AG04449 (cell line): ENCODE data around the gene GRIN2C.

Source experiments
- CTCF ChIA-PET: fragments of 350-600 bp; formaldehyde crosslinking; extraction: SDS; loops from one replicate; lab custom pipeline; 2021; ENCODE audit warnings: antibody characterized with exemption; lab: Yijun Ruan, JAX
- POLR2A ChIA-PET: fragments of 400-600, 350-600 bp; formaldehyde crosslinking; extraction: SDS; loops from one replicate; lab custom pipeline; 2020; ENCODE audit warnings: antibody characterized with exemption, inconsistent platforms; lab: Yijun Ruan, JAX
- DNase-seq: peaks from one replicate; pipeline ENCODE4 v3.0.0-alpha.2; 2010; ENCODE audit warnings: low read depth, low spot score
- H3K4me3 ChIP-seq: 2 replicates; pipeline ENCODE4 v1.5.1; 2011; ENCODE audit warnings: low read depth, mild to moderate bottlenecking, control low read depth, low read length
- TF ChIP-seq, protein P1 (sequence below): IDR thresholded peaks from one replicate; pipeline ENCODE4 v1.5.1; 2011; ENCODE audit warnings: mild to moderate bottlenecking, moderate library complexity, low read length, control low read depth, inconsistent platforms; ENCODE audit not compliant: insufficient read depth; ENCODE audit errors: missing control alignments

Gene GRIN2C

GRCh38 chr17:74875155-74875976, 15.7 kb upstream of the GRIN2C start:
- POLR2A ChIA-PET: no interaction called here
- CTCF ChIA-PET: interaction anchor here (0.8 to 5.6 kb wide), 4 partner anchors 8 to 86 kb away, joined by 3 to 37 read pairs (median 10); no protein-coding TSS in a partner anchor
- DNase-seq: no peak
- no peak overlapping the region for H3K4me3 ChIP-seq
- TF ChIP-seq, protein P1, sequence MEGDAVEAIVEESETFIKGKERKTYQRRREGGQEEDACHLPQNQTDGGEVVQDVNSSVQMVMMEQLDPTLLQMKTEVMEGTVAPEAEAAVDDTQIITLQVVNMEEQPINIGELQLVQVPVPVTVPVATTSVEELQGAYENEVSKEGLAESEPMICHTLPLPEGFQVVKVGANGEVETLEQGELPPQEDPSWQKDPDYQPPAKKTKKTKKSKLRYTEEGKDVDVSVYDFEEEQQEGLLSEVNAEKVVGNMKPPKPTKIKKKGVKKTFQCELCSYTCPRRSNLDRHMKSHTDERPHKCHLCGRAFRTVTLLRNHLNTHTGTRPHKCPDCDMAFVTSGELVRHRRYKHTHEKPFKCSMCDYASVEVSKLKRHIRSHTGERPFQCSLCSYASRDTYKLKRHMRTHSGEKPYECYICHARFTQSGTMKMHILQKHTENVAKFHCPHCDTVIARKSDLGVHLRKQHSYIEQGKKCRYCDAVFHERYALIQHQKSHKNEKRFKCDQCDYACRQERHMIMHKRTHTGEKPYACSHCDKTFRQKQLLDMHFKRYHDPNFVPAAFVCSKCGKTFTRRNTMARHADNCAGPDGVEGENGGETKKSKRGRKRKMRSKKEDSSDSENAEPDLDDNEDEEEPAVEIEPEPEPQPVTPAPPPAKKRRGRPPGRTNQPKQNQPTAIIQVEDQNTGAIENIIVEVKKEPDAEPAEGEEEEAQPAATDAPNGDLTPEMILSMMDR: no peak

DNA sequence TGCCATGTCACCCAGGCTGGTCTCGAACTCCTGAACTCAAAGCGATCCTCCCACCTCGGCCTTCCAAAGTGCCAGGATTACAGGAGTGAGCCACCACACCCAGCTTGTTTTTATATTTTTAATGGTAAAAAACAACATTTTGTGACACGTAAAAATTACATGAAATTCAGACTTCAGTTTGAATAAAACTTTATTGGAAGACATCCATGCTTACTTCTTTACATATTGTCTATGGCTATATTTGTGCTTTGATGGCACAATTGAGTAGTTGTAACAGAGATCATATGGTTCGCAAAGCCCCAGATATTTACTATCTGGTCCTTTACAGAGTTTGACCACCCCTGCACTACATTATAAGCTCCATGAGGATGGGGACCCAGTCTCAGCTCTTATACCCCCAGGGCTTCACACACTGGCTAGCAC, 14.9 kb upstream of the GRIN2C start:
- TF ChIP-seq, protein P1: no peak
- POLR2A ChIA-PET: no interaction called here
- no peak for DNase-seq
- CTCF ChIA-PET: interaction anchor here (0.6 to 5.6 kb wide), 7 partner anchors 9 to 129 kb away, joined by 3 to 37 read pairs (median 4); no protein-coding TSS in a partner anchor
- no peak overlapping the region for H3K4me3 ChIP-seq

GRCh38 chr17:74873874-74874614, 14.4 kb upstream of the GRIN2C start:
- TF ChIP-seq, protein P1: no peak
- DNase-seq: no peak
- CTCF ChIA-PET: interaction anchor here (0.6 to 5.6 kb wide), 8 partner anchors 9 to 129 kb away, joined by 3 to 37 read pairs (median 6); no protein-coding TSS in a partner anchor
- POLR2A ChIA-PET: interaction anchor here (0.7 kb wide), 1 partner anchor 114 kb away, joined by 6 read pairs; the partner anchor contains the start of gene CDR2L
- peak overlapping the region; percentile 83 for H3K4me3 ChIP-seq

- H3K4me3 ChIP-seq: peak overlapping the region; percentile 86
- POLR2A ChIA-PET: interaction anchor here (0.6 to 1.7 kb wide), 11 partner anchors 8 to 122 kb away, joined by 3 to 7 read pairs (median 4); partner anchors contain the start of genes CDR2L and NAT9
- peak; percentile 99 for DNase-seq
- TF ChIP-seq, protein P1: no peak
- CTCF ChIA-PET: interaction anchor here (0.7 to 5.6 kb wide), 7 partner anchors 9 to 128 kb away, joined by 4 to 37 read pairs (median 8); no protein-coding TSS in a partner anchor
These were observed 13.6 kb upstream of the GRIN2C start for GRCh38 chr17:74873037-74873873.

DNA sequence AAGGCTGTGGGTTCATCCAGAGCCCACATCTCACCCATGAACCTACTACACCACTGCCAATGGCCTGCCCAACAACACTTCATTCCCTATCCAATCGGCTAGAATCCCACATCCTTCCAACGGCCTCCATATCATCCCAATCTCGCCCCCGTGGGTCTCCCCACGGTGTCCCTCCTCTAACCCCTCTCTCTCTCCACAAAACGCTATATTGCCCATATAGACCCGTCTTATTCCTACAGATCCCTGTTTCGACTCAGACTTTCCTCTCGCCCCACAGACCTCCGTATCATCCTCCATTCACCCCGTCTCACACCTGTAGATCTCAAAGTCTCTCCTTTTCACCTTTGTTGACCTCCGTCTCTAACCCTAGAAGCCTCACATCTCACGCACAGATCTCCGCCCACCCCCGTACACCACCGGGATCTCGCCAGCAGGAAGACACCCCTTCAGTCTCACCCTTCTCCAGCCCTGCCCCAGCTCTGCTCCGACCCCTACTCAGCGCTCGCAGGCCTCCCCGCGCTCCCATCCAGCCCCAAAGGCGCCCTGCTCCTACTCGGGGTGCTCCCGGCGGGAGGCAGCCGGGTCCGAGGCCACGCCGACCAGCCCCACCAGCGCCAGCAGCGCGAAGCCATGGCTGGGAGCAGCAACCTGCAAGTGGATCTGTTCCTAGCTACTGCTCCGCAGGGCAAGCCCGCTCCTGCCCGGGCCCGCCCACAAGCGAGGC, 12.8 kb upstream of the GRIN2C start, which contains the start of gene FDXR:
Gene FDXR (minus strand): TSS at position 682 of the 724 bp plus-strand sequence. CDS start 50 bp downstream, at position 632.
- TF ChIP-seq, protein P1: no peak
- DNase-seq: no peak
- ChIA-PET CTCF (interaction anchor here (1.1 to 20.6 kb wide), 9 partner anchors 8 to 127 kb away, joined by 4 to 692 read pairs (median 16); partner anchors contain the start of gene GRIN2C), POLR2A (interaction anchor here (0.5 to 1.7 kb wide), 10 partner anchors 8 to 444 kb away, joined by 3 to 7 read pairs (median 4); partner anchors contain the start of gene NAT9)
- H3K4me3 ChIP-seq: peak within 1 kb of the TSS; percentile 86
